OCI-LY1 (cell line): ENCODE measurements around the gene CREB3L2.

Experiments
- H2AFZ ChIP-seq: fragments of 200-600 bp; sonication (generic), shearing (Covaris generic); 2 replicates; pipeline ENCODE4 v1.6.0; 2014; ENCODE audit warnings: antibody characterized with exemption, mild to moderate bottlenecking, low read length
- H3F3A ChIP-seq: fragments of 200-600 bp; sonication (generic), shearing (Covaris generic); 2 replicates; pipeline ENCODE4 v1.6.0; 2014; ENCODE audit warnings: mild to moderate bottlenecking, antibody characterized with exemption, low read length, moderate library complexity; ENCODE audit not compliant: insufficient read depth
- H3K27ac ChIP-seq: fragments of 200-600 bp; sonication (generic); 2 replicates; pipeline ENCODE4 v1.5.1; 2014; ENCODE audit warnings: low read length, mixed run types, mild to moderate bottlenecking, low read depth; ENCODE audit not compliant: poor library complexity, severe bottlenecking
- H3K27me3 ChIP-seq: fragments of 200-600 bp; sonication (generic); 2 replicates; pipeline ENCODE4 v1.6.0; 2014; ENCODE audit warnings: antibody characterized with exemption, mild to moderate bottlenecking, low read length, moderate library complexity; ENCODE audit not compliant: insufficient read depth
- H3K36me3 ChIP-seq: fragments of 200-600 bp; sonication (generic); 2 replicates; pipeline ENCODE4 v1.6.1; 2014; ENCODE audit warnings: mild to moderate bottlenecking, antibody characterized with exemption, low read length, moderate library complexity, mixed read lengths; ENCODE audit not compliant: insufficient read depth
- H3K4me1 ChIP-seq: fragments of 200-600 bp; sonication (generic); 2 replicates; pipeline ENCODE4 v1.5.1; 2014; ENCODE audit warnings: mild to moderate bottlenecking, low read length, moderate library complexity; ENCODE audit not compliant: insufficient read depth, severe bottlenecking
- H3K4me2 ChIP-seq: fragments of 200-600 bp; sonication (generic), shearing (Covaris generic); 2 replicates; pipeline ENCODE4 v1.6.1; 2014; ENCODE audit warnings: low read length
- H3K4me3 ChIP-seq: fragments of 200-600 bp; sonication (generic); 2 replicates; pipeline ENCODE4 v1.5.1; 2014; ENCODE audit warnings: low read length, low read depth, mild to moderate bottlenecking, mixed read lengths; ENCODE audit not compliant: poor library complexity, severe bottlenecking
- H3K79me2 ChIP-seq: fragments of 200-600 bp; shearing (Covaris generic); 2 replicates; pipeline ENCODE4 v1.6.1; 2016; ENCODE audit warnings: mixed run types, low read length, mixed read lengths; ENCODE audit not compliant: insufficient read depth
- H3K9ac ChIP-seq: fragments of 200-600 bp; sonication (generic), shearing (Covaris generic); 2 replicates; pipeline ENCODE4 v1.6.1; 2014; ENCODE audit warnings: mild to moderate bottlenecking, low read length, mixed read lengths
- H3K9me2 ChIP-seq: fragments of 200-600 bp; sonication (generic), shearing (Covaris generic); 2 replicates; pipeline ENCODE4 v1.6.1; 2014; ENCODE audit warnings: low read depth, mild to moderate bottlenecking, low read length, mixed read lengths
- H3K9me3 ChIP-seq: fragments of 200-600 bp; shearing (Covaris generic); 2 replicates; pipeline ENCODE4 v1.6.1; 2014; ENCODE audit warnings: low read length, mixed read lengths
- H4K20me1 ChIP-seq: fragments of 200-600 bp; sonication (generic), shearing (Covaris generic); 2 replicates; pipeline ENCODE4 v1.6.0; 2016; ENCODE audit warnings: mild to moderate bottlenecking, low read length; ENCODE audit not compliant: insufficient read depth
- CTCF ChIP-seq: fragments of 200-600 bp; sonication (generic), shearing (Covaris generic); IDR thresholded peaks from 2 replicates; pipeline ENCODE4 v1.5.1; 2017; ENCODE audit warnings: mild to moderate bottlenecking, antibody characterized with exemption, low read length, moderate library complexity, mixed read lengths
- EZH2 ChIP-seq: fragments of 200-600 bp; sonication (generic), shearing (Covaris generic); IDR thresholded peaks from 2 replicates; pipeline ENCODE4 v1.8.0; 2017; ENCODE audit warnings: borderline replicate concordance, mixed run types, mild to moderate bottlenecking, antibody characterized with exemption, low read length, moderate library complexity, mixed read lengths

CREB3L2 gene

GRCh38 chr7:138032770-138033169 is 30.9 kb upstream of the CREB3L2 start:
- Histone ChIP-seq H4K20me1 (no peaks in the 10 kb centered on the region), H3K4me3 (no peak overlapping the region), H3K9me2 (no peaks in the 10 kb centered on the region), H3F3A (no peaks in the 10 kb centered on the region), H3K27me3 (no peaks in the 10 kb centered on the region), H3K4me2 (no peak overlapping the region), H3K79me2 (no peaks in the 10 kb centered on the region), H3K36me3 (no peaks in the 10 kb centered on the region), H3K9me3 (peaks cover 5% of the 10 kb centered on the region; the same call in 1 of the 2 replicates), H3K4me1 (no peaks in the 10 kb centered on the region), H3K27ac (no peak overlapping the region), H2AFZ (no peak overlapping the region), H3K9ac (no peak overlapping the region)
- TF ChIP-seq EZH2 (no peak), CTCF (no peak)

- Histone ChIP-seq H4K20me1 (no peaks in the 10 kb centered on the region), H3K79me2 (no peaks in the 10 kb centered on the region), H3K4me2 (no peak overlapping the region), H2AFZ (no peak overlapping the region), H3K9ac (no peak overlapping the region), H3K36me3 (no peaks in the 10 kb centered on the region), H3K4me1 (no peaks in the 10 kb centered on the region), H3K27me3 (no peaks in the 10 kb centered on the region), H3K9me2 (no peaks in the 10 kb centered on the region), H3K4me3 (no peak overlapping the region), H3K9me3 (peaks cover 5% of the 10 kb centered on the region; the same call in 1 of the 2 replicates), H3K27ac (no peak overlapping the region), H3F3A (no peaks in the 10 kb centered on the region)
- no peak for TF ChIP-seq CTCF
- no peak for TF ChIP-seq EZH2
These were observed 30.3 kb upstream of the CREB3L2 start for GRCh38 chr7:138032186-138032585.

- H3F3A ChIP-seq, result no peaks in the 10 kb centered on the region
- no peaks in the 10 kb centered on the region for H3K36me3 ChIP-seq
- H4K20me1 ChIP-seq, result no peaks in the 10 kb centered on the region
- H3K4me3 ChIP-seq, result no peak overlapping the region
- no peaks in the 10 kb centered on the region for H3K79me2 ChIP-seq
- TF ChIP-seq EZH2 (no peak), CTCF (no peak)
- H2AFZ ChIP-seq, result no peak overlapping the region
- H3K27me3 ChIP-seq, result no peaks in the 10 kb centered on the region
- H3K9ac ChIP-seq, result no peak overlapping the region
- no peaks in the 10 kb centered on the region for H3K9me2 ChIP-seq
- H3K27ac ChIP-seq, result no peak overlapping the region
- no peak overlapping the region for H3K4me2 ChIP-seq
- H3K9me3 ChIP-seq, result no peaks in the 10 kb centered on the region
- no peaks in the 10 kb centered on the region for H3K4me1 ChIP-seq
These were observed 28.9 kb upstream of the CREB3L2 start for GRCh38 chr7:138030679-138031351.
